Measurements from ENCODE around the gene DDAH2. TPM values are rescaled to one million over a fixed set of nuclear protein-coding genes. Genes with fewer than 3 reads are reported as not detected.
A peak's percentile ranks its signal among the peaks of the same experiment; 100 is the strongest.

DDAH2 gene
- total RNA-seq, 6 experiments from 2014 or later, result 16.3 to 27.5 (median 19.1) TPM

DNA sequence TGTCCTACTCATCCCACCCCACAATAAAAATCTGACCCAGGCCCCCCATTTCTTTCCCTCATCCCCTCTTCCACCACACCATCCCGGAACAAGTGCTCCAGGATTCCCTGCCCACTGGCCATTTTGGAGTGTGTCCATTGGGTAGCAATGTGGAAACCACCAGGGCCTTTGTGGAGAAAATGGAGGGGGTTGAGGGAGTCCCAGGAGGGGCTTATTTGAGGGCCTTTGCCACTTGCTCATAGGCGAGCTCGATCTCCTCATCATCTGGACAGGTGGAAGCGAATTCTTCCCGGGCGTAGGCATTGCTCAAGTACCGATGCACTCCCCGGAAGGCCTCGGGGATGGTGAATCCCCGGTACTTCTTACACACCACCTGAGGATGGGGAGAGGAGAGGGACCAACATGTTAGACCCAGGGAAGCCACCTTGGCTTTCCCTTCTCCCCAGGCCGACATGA is 1.6 kb upstream of the DDAH2 start:
- peak in 1 of 3 donors; percentile 48 for DNase-seq
- TF ChIP-seq, protein P1, sequence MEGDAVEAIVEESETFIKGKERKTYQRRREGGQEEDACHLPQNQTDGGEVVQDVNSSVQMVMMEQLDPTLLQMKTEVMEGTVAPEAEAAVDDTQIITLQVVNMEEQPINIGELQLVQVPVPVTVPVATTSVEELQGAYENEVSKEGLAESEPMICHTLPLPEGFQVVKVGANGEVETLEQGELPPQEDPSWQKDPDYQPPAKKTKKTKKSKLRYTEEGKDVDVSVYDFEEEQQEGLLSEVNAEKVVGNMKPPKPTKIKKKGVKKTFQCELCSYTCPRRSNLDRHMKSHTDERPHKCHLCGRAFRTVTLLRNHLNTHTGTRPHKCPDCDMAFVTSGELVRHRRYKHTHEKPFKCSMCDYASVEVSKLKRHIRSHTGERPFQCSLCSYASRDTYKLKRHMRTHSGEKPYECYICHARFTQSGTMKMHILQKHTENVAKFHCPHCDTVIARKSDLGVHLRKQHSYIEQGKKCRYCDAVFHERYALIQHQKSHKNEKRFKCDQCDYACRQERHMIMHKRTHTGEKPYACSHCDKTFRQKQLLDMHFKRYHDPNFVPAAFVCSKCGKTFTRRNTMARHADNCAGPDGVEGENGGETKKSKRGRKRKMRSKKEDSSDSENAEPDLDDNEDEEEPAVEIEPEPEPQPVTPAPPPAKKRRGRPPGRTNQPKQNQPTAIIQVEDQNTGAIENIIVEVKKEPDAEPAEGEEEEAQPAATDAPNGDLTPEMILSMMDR (IDR thresholded peaks at IDR 0.05), result no peak
- no peak for TF ChIP-seq POLR2A (IDR thresholded peaks at IDR 0.05)
- 91% methylated on average over 9 of the region's 11 CpGs for WGBS (ENCODE audit: insufficient coverage, low coverage, low lambda C conversion rate, missing lambda C conversion rate)
- H3K36me3 ChIP-seq, result peaks cover 8 to 39% (median 15%) of the 10 kb centered on the region in 4 donors
- intact Hi-C loops (cut with DNase I), result no loop called here
- peaks cover 0 to 13% (median 2%) of the 10 kb centered on the region in 4 donors for H3K4me1 ChIP-seq
- H3K27ac ChIP-seq, result peak overlapping the region in 2 of 3 donors; percentile 81 to 85
- H3K4me3 ChIP-seq, result peak overlapping the region in 1 of 3 donors; percentile 68
- H3K9me3 ChIP-seq, result no peaks in the 10 kb centered on the region
- no peak for ATAC-seq
- no peaks in the 10 kb centered on the region for H3K27me3 ChIP-seq

DNA sequence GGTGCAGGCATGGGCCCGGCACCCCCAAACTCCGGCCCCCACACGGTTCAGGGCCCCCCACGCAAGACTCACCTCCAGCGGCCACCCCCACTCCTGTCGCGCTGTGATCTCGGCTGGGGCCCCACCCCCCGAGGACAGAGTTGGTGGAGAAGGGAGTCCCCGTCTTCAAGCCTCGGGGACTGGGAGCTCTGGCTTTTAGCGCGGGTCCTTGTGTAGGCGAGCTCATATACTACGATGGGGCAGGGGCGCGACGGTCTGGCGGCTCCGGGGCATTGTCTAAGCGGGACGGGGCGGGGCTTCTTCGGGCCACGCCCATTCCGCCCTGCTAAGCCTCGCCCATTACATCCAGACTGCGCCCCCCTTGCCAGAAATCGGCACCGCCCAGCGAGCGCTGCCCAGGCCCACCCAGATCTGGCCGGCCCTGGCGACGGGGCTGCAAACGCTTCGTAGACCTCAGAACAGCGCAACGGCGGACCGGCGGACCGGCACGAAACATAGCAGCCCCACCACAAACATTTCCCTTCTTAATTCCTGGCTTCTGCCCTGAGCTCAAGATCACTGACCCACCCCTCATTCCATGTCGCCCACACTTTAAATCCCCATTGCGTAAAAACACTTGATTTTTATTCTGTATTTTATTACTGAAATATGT is 1.0 kb upstream of the DDAH2 start:
- H3K9me3 ChIP-seq, result no peaks in the 10 kb centered on the region
- 15% methylated on average over 14 of the region's 46 CpGs for WGBS (ENCODE audit: insufficient coverage, low coverage, low lambda C conversion rate, missing lambda C conversion rate)
- H3K27me3 ChIP-seq, result no peaks in the 10 kb centered on the region
- peak overlapping the region; percentile 81 to 85 (median 83) for H3K27ac ChIP-seq
- peaks cover 8 to 39% (median 15%) of the 10 kb centered on the region in 4 donors for H3K36me3 ChIP-seq
- peaks cover 0 to 10% (median 2%) of the 10 kb centered on the region in 4 donors for H3K4me1 ChIP-seq
- peak overlapping the region; percentile 53 to 81 (median 68) for H3K4me3 ChIP-seq
- intact Hi-C loops (cut with DNase I), result no loop called here
- ATAC-seq, result peak; percentile 70 to 79 (median 76)
- TF ChIP-seq, protein P1 (IDR thresholded peaks at IDR 0.05), result no peak
- TF ChIP-seq POLR2A (IDR thresholded peaks at IDR 0.05), result peak; percentile 43
- DNase-seq, result peak; percentile 84 to 89 (median 86)

DNA sequence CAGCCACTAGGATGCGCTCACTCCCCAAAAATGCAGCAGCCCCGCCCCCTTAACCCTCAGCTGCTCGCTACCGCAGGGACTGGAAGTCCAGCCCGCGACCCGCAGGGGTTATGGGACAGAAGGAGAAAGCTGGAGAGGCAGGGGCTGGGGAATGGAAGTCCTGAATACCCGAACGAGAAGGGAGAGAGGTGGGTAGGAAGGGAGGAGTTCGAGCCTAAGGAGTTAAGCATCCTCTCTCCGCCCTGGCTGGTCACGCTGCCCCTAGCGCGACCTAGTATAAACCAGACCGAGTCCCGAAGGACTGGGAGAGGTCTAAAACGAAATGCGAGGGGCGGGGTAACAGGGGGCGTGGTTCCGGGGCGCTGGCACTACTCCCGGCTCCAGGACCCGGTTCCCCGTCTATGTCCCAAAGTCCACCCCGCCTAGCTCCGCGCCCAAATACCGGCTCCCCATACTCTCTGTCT is 448 bp upstream of the DDAH2 start:
- no peaks in the 10 kb centered on the region for H3K9me3 ChIP-seq
- intact Hi-C loops (cut with DNase I), result no loop called here
- TF ChIP-seq POLR2A (IDR thresholded peaks at IDR 0.05), result peak; percentile 64
- TF ChIP-seq, protein P1 (IDR thresholded peaks at IDR 0.05), result peak; percentile 53 to 70 (median 64)
- WGBS (ENCODE audit: insufficient coverage, low coverage, low lambda C conversion rate, missing lambda C conversion rate), result 0% methylated on average over 4 of the region's 29 CpGs
- no peaks in the 10 kb centered on the region for H3K27me3 ChIP-seq
- peak; percentile 91 to 95 (median 93) for DNase-seq
- ATAC-seq, result peak; percentile 85 to 89 (median 88)
- peaks cover 8 to 39% (median 15%) of the 10 kb centered on the region in 4 donors for H3K36me3 ChIP-seq
- H3K4me1 ChIP-seq, result peaks cover 0 to 9% (median 2%) of the 10 kb centered on the region in 4 donors
- peak overlapping the region; percentile 53 to 81 (median 68) for H3K4me3 ChIP-seq
- H3K27ac ChIP-seq, result peak overlapping the region; percentile 81 to 85 (median 83)

DNA sequence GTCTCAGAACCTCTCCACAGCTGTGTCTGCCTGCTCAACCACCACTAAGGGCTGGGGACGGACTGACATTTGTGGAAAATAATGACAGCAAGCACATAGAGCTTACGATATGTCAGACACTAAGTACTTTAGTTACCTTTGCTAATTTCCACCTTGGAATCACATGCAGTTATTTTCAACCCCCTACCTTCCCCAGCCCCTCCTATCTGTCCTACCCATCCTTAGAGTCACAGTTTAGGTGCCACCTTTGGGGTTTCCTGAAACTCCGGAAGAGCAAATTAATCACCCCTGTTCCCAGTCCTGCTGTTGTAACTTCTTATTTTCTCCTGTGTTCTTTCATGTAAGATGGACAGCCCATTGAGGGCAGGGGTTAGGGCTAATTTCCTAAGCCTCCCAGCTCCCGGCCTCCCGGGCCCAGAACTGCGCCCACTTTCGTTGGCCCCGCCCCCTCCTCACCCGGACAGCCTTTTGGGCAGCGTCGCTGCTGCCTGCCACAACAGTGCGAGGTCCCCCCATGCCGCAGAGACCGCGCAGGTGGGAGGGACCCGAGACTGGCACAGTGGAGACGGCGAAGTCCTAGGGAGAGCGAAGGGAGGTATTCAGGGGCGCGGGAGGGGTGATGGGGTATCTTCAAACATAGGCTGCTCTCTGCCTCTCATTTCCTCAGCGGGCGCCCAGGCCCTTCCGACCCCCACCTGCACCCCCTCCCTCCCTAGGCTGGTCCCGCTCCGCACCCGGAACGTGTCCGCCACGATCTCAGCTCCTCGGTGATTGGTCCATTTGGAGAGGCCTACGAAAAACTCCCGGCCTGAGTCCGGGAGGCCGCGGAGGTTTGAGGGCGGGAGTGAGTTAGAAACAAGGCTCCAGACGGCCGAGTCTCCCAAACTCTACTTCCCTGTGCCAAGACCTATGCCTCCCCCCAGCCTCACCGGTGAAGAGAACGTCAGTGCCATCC is 1.1 kb downstream of the DDAH2 start:
- no peak for ATAC-seq
- Histone ChIP-seq H3K27ac (peak overlapping the region in 2 of 3 donors; percentile 83 to 85), H3K9me3 (no peaks in the 10 kb centered on the region), H3K4me1 (peaks cover 0 to 9% (median 2%) of the 10 kb centered on the region in 4 donors), H3K27me3 (no peaks in the 10 kb centered on the region), H3K36me3 (peaks cover 3 to 29% (median 10%) of the 10 kb centered on the region in 4 donors), H3K4me3 (peak overlapping the region in 2 of 3 donors; percentile 68 to 81)
- peak in 2 of 3 donors; percentile 41 to 55 for DNase-seq
- intact Hi-C loops (cut with DNase I), result no loop called here
- peak; percentile 15 for TF ChIP-seq POLR2A (IDR thresholded peaks at IDR 0.05)
- TF ChIP-seq, protein P1 (IDR thresholded peaks at IDR 0.05), result no peak
- WGBS (ENCODE audit: insufficient coverage, low coverage, low lambda C conversion rate, missing lambda C conversion rate), result 72% methylated on average over 14 of the region's 41 CpGs
